ENCODE results near the gene PCED1A. TPM values are rescaled to one million over a fixed set of nuclear protein-coding genes. Genes with fewer than 3 reads are reported as not detected.

PCED1A gene
- total RNA-seq, result 10 to 100 TPM; 40.2 to 46.5 TPM
- 68.8 TPM for polyA plus RNA-seq (2013, experiment 1 of 2)
- polyA plus RNA-seq (2013, experiment 2 of 2), result 57.8 TPM
- long read RNA-seq, experiment 1, partial matches to known transcripts, result 6 of 17 reads
- long read RNA-seq, experiment 1, other reads (novel, unspliced or antisense), result 11 of 17 reads
- long read RNA-seq, experiment 2, transcript PCED1A-202 (8 exons, 2,016 nt), result major isoform, 18 of 45 reads
- long read RNA-seq, experiment 2, partial matches to known transcripts, result 7 of 45 reads
- long read RNA-seq, experiment 2, other reads (novel, unspliced or antisense), result 20 of 45 reads
- long read RNA-seq, experiment 3, transcript PCED1A-202 (8 exons, 2,016 nt), result major isoform, 8 of 22 reads
- long read RNA-seq, experiment 3, partial matches to known transcripts, result 5 of 22 reads
- long read RNA-seq, experiment 3, other reads (novel, unspliced or antisense), result 9 of 22 reads
- long read RNA-seq, experiment 4, transcript PCED1A-202 (8 exons, 2,016 nt), result major isoform, 15 of 25 reads
- long read RNA-seq, experiment 4, partial matches to known transcripts, result 1 of 25 reads
- long read RNA-seq, experiment 4, other reads (novel, unspliced or antisense), result 9 of 25 reads

GRCh38 chr20:2840138-2840966, at the start of gene PCED1A, which contains the start of gene VPS16:
TSS of gene PCED1A (minus strand) at chr20:2840655. CDS start at chr20:2839912, 743 bp downstream.
TSS of gene VPS16 (plus strand) at chr20:2840745. CDS start at chr20:2840775, 30 bp downstream.
- H3K9ac ChIP-seq (ENCODE audit: extremely low read depth, low read length, poor library complexity, severe bottlenecking), result peak within 1 kb of the TSS; percentile 67
- H3K36me3 Mint-ChIP-seq (ENCODE audit: low read depth), result peaks cover 31% of the 10 kb centered on the region
- H3K9me3 ChIP-seq (ENCODE audit: control insufficient read depth, low read length), result no peaks in the 10 kb centered on the region
- H3K4me3 ChIP-seq (ENCODE audit: low read length), result peak within 1 kb of the TSS; percentile 89
- DNase-seq, result peak; percentile 95
- peak within 1 kb of the TSS; percentile 76 for H3K4me3 Mint-ChIP-seq
- H3K4me1 ChIP-seq (ENCODE audit: control insufficient read depth, insufficient read depth, low read length), result no peaks in the 10 kb centered on the region
- TF ChIP-seq, protein P1, sequence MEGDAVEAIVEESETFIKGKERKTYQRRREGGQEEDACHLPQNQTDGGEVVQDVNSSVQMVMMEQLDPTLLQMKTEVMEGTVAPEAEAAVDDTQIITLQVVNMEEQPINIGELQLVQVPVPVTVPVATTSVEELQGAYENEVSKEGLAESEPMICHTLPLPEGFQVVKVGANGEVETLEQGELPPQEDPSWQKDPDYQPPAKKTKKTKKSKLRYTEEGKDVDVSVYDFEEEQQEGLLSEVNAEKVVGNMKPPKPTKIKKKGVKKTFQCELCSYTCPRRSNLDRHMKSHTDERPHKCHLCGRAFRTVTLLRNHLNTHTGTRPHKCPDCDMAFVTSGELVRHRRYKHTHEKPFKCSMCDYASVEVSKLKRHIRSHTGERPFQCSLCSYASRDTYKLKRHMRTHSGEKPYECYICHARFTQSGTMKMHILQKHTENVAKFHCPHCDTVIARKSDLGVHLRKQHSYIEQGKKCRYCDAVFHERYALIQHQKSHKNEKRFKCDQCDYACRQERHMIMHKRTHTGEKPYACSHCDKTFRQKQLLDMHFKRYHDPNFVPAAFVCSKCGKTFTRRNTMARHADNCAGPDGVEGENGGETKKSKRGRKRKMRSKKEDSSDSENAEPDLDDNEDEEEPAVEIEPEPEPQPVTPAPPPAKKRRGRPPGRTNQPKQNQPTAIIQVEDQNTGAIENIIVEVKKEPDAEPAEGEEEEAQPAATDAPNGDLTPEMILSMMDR (conservative IDR thresholded peaks at IDR 0.05), result no peak
- 0 to 22% methylated on average over 13 to 98 of the region's 98 CpGs for WGBS, 2 experiments (ENCODE audit: insufficient coverage in 1 of 2, insufficient read length in 1 of 2)
- H3K27me3 Mint-ChIP-seq (ENCODE audit: insufficient read depth), result peaks cover 12% of the 10 kb centered on the region
- no peaks in the 10 kb centered on the region for H3K9me3 Mint-ChIP-seq
- no peaks in the 10 kb centered on the region for H3K4me1 Mint-ChIP-seq
- no peaks in the 10 kb centered on the region for H3K27me3 ChIP-seq (ENCODE audit: control insufficient read depth, insufficient read depth, low read length, poor library complexity, severe bottlenecking)
- H3K27ac ChIP-seq (ENCODE audit: low read depth, low read length), result no peak within 1 kb of the TSS
- peak within 1 kb of the TSS; percentile 46 for H3K27ac Mint-ChIP-seq
- H3K36me3 ChIP-seq (ENCODE audit: control insufficient read depth, insufficient read depth, low read length), result peaks cover 3% of the 10 kb centered on the region

GRCh38 chr20:2889797-2890196, 49.3 kb upstream of the PCED1A start:
- no peak overlapping the region for H3K27ac ChIP-seq (ENCODE audit: low read depth, low read length)
- no peak for DNase-seq
- no peaks in the 10 kb centered on the region for H3K27me3 ChIP-seq (ENCODE audit: control insufficient read depth, insufficient read depth, low read length, poor library complexity, severe bottlenecking)
- no peak overlapping the region for H3K4me3 ChIP-seq (ENCODE audit: low read length)
- Mint-ChIP-seq H3K36me3 (ENCODE audit: low read depth) (peaks cover 15% of the 10 kb centered on the region), H3K27me3 (ENCODE audit: insufficient read depth) (no peaks in the 10 kb centered on the region), H3K4me1 (peaks cover 1% of the 10 kb centered on the region), H3K4me3 (no peak overlapping the region), H3K9me3 (no peaks in the 10 kb centered on the region), H3K27ac (no peak overlapping the region)
- no peak overlapping the region for H3K9ac ChIP-seq (ENCODE audit: extremely low read depth, low read length, poor library complexity, severe bottlenecking)
- no peaks in the 10 kb centered on the region for H3K9me3 ChIP-seq (ENCODE audit: control insufficient read depth, low read length)
- H3K4me1 ChIP-seq (ENCODE audit: control insufficient read depth, insufficient read depth, low read length), result no peaks in the 10 kb centered on the region
- no peaks in the 10 kb centered on the region for H3K36me3 ChIP-seq (ENCODE audit: control insufficient read depth, insufficient read depth, low read length)
- WGBS, 2 experiments (ENCODE audit: insufficient coverage in 1 of 2, insufficient read length in 1 of 2), result 90 to 94% methylated on average over 3 of the region's 3 CpGs
- TF ChIP-seq, protein P1 (conservative IDR thresholded peaks at IDR 0.05), result no peak

DNA sequence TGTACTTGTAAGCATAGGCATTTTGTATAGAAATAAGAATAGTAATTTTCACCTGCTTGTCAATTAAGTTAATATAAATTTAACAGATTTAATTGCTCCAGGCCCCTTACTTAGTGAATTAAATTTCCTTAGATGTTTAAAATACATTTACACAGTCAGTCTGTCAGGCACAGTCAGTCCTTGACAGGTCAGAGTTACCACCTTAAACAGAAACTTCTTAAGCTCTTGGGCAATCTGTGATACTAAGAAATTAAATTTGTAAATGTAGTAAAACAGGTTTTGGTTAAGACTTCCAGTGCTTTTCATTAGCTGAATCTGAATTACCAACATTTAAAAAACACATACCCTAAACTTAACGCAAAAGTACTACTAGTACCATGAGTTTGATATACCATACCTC, 48.8 kb upstream of the PCED1A start:
- H3K27me3 Mint-ChIP-seq (ENCODE audit: insufficient read depth), result no peaks in the 10 kb centered on the region
- peaks cover 1% of the 10 kb centered on the region for H3K4me1 Mint-ChIP-seq
- Histone ChIP-seq H3K27me3 (ENCODE audit: control insufficient read depth, insufficient read depth, low read length, poor library complexity, severe bottlenecking) (no peaks in the 10 kb centered on the region), H3K9ac (ENCODE audit: extremely low read depth, low read length, poor library complexity, severe bottlenecking) (no peak overlapping the region), H3K9me3 (ENCODE audit: control insufficient read depth, low read length) (no peaks in the 10 kb centered on the region), H3K27ac (ENCODE audit: low read depth, low read length) (no peak overlapping the region), H3K4me1 (ENCODE audit: control insufficient read depth, insufficient read depth, low read length) (no peaks in the 10 kb centered on the region), H3K4me3 (ENCODE audit: low read length) (no peak overlapping the region), H3K36me3 (ENCODE audit: control insufficient read depth, insufficient read depth, low read length) (no peaks in the 10 kb centered on the region)
- 96 to 100% methylated on average over 1 of the region's 1 CpG for WGBS, 2 experiments (ENCODE audit: insufficient coverage in 1 of 2, insufficient read length in 1 of 2)
- H3K4me3 Mint-ChIP-seq, result no peak overlapping the region
- no peak overlapping the region for H3K27ac Mint-ChIP-seq
- H3K36me3 Mint-ChIP-seq (ENCODE audit: low read depth), result peaks cover 12% of the 10 kb centered on the region
- no peaks in the 10 kb centered on the region for H3K9me3 Mint-ChIP-seq
- no peak for DNase-seq
- TF ChIP-seq, protein P1 (conservative IDR thresholded peaks at IDR 0.05), result no peak

Measured in endodermal cell (in vitro differentiated cells).